DND-41 (cell line): ENCODE data around the gene ALG9.

ENCODE experiments used
- ATAC-seq: fragments of 200-7000 bp; cut with Tn5 transposase; 3 replicates; pipeline ENCODE4 v1.9.1; 2021; ENCODE audit warnings: low read depth; ENCODE audit not compliant: insufficient read depth
- DNase-seq: peaks from one replicate; pipeline ENCODE4 v3.0.0-alpha.2; 2020
- H2AFZ ChIP-seq: 2 replicates; pipeline ENCODE4 v1.6.0; 2012; ENCODE audit warnings: low read depth, low read length
- H3K27ac ChIP-seq: 2 replicates; pipeline ENCODE4 v1.5.1; 2012; ENCODE audit warnings: low read length, inconsistent platforms
- H3K27me3 ChIP-seq: fragments of 200-600 bp; sonication (generic); 2 replicates; pipeline ENCODE4 v1.6.0; 2012; ENCODE audit warnings: low read length, mild to moderate bottlenecking, inconsistent platforms; ENCODE audit not compliant: insufficient read depth, poor library complexity
- H3K36me3 ChIP-seq: 2 replicates; pipeline ENCODE4 v1.5.1; 2012; ENCODE audit warnings: low read length, inconsistent platforms; ENCODE audit not compliant: insufficient read depth
- H3K4me1 ChIP-seq: 2 replicates; pipeline ENCODE4 v1.5.1; 2012; ENCODE audit warnings: mild to moderate bottlenecking, low read length; ENCODE audit not compliant: insufficient read depth
- H3K4me2 ChIP-seq: 2 replicates; pipeline ENCODE4 v1.6.0; 2012; ENCODE audit warnings: mild to moderate bottlenecking, moderate library complexity, low read length, inconsistent platforms; ENCODE audit not compliant: insufficient read depth
- H3K4me3 ChIP-seq, 2 experiments: fragments of 200-600 bp in 1 of 2; shearing (Covaris generic) in 1 of 2; 2 replicates each; pipeline ENCODE4 v1.5.1; 2012 to 2016; ENCODE audit warnings: inconsistent platforms in 2 of 2, low read length in 2 of 2, mild to moderate bottlenecking in 2 of 2, low read depth in 1 of 2, moderate library complexity in 1 of 2
- H3K79me2 ChIP-seq: 2 replicates; pipeline ENCODE4 v1.6.0; 2012; ENCODE audit warnings: low read length, inconsistent platforms; ENCODE audit not compliant: insufficient read depth
- H3K9ac ChIP-seq: 2 replicates; pipeline ENCODE4 v1.6.0; 2012; ENCODE audit warnings: low read depth, mild to moderate bottlenecking, inconsistent platforms, low read length, moderate library complexity
- H3K9me3 ChIP-seq: 2 replicates; pipeline ENCODE4 v1.5.1; 2012; ENCODE audit warnings: low read length, moderate library complexity, mild to moderate bottlenecking, inconsistent platforms; ENCODE audit not compliant: insufficient read depth, severe bottlenecking
- H4K20me1 ChIP-seq: 2 replicates; pipeline ENCODE4 v1.6.0; 2012; ENCODE audit warnings: low read length; ENCODE audit not compliant: insufficient read depth
- CTCF ChIP-seq: IDR thresholded peaks from 2 replicates; pipeline ENCODE4 v1.5.1; 2012; ENCODE audit warnings: borderline replicate concordance, low read length, moderate library complexity, mild to moderate bottlenecking; ENCODE audit not compliant: poor library complexity, severe bottlenecking; ENCODE audit errors: extremely low read depth
- EZH2 ChIP-seq: IDR thresholded peaks from 3 replicates; pipeline ENCODE4 v1.6.1; 2012; ENCODE audit warnings: borderline replicate concordance, low read depth, mild to moderate bottlenecking, moderate library complexity, low read length, inconsistent platforms; ENCODE audit not compliant: severe bottlenecking

The ALG9 gene

GRCh38 chr11:111860257-111860656, 11.1 kb downstream of the ALG9 start:
- Histone ChIP-seq H3K4me2 (no peak overlapping the region), H4K20me1 (no peaks in the 10 kb centered on the region), H2AFZ (no peak overlapping the region), H3K4me1 (no peaks in the 10 kb centered on the region), H3K4me3 (no peak overlapping the region), H3K36me3 (peaks cover 54% of the 10 kb centered on the region), H3K79me2 (no peaks in the 10 kb centered on the region), H3K9ac (no peak overlapping the region), H3K27ac (no peak overlapping the region), H3K9me3 (no peaks in the 10 kb centered on the region), H3K27me3 (no peaks in the 10 kb centered on the region)
- no peak for DNase-seq
- no peak for ATAC-seq
- no peak for TF ChIP-seq EZH2
- TF ChIP-seq CTCF: no peak

GRCh38 chr11:111855506-111855905, 15.9 kb downstream of the ALG9 start:
- H3K36me3 ChIP-seq: peaks cover 60% of the 10 kb centered on the region
- no peak for ATAC-seq
- no peaks in the 10 kb centered on the region for H4K20me1 ChIP-seq
- no peaks in the 10 kb centered on the region for H3K9me3 ChIP-seq
- H3K27me3 ChIP-seq: no peaks in the 10 kb centered on the region
- H3K79me2 ChIP-seq: no peaks in the 10 kb centered on the region
- TF ChIP-seq EZH2 (no peak), CTCF (no peak)
- H3K4me1 ChIP-seq: no peaks in the 10 kb centered on the region
- no peak overlapping the region for H2AFZ ChIP-seq
- no peak overlapping the region for H3K4me3 ChIP-seq
- no peak overlapping the region for H3K9ac ChIP-seq
- no peak overlapping the region for H3K4me2 ChIP-seq
- DNase-seq: no peak
- H3K27ac ChIP-seq: no peak overlapping the region

- Histone ChIP-seq H2AFZ (no peak overlapping the region), H3K9me3 (no peaks in the 10 kb centered on the region), H3K27me3 (no peaks in the 10 kb centered on the region), H3K4me2 (no peak overlapping the region), H3K4me3 (no peak overlapping the region), H3K4me1 (no peaks in the 10 kb centered on the region), H4K20me1 (no peaks in the 10 kb centered on the region), H3K9ac (no peak overlapping the region), H3K36me3 (peaks cover 57% of the 10 kb centered on the region), H3K27ac (no peak overlapping the region), H3K79me2 (no peaks in the 10 kb centered on the region)
- TF ChIP-seq EZH2 (no peak), CTCF (no peak)
- ATAC-seq (no peak), DNase-seq (no peak)
These were observed 19.3 kb downstream of the ALG9 start for GRCh38 chr11:111852103-111852502.

- Histone ChIP-seq H3K4me2 (no peak overlapping the region), H4K20me1 (no peaks in the 10 kb centered on the region), H3K79me2 (no peaks in the 10 kb centered on the region), H3K27me3 (no peaks in the 10 kb centered on the region), H3K9ac (no peak overlapping the region), H3K36me3 (peaks cover 59% of the 10 kb centered on the region), H3K27ac (no peak overlapping the region), H3K4me3 (no peak overlapping the region), H3K4me1 (no peaks in the 10 kb centered on the region), H2AFZ (no peak overlapping the region), H3K9me3 (no peaks in the 10 kb centered on the region)
- ATAC-seq: no peak
- TF ChIP-seq EZH2: no peak
- peak; percentile 37 for TF ChIP-seq CTCF
- no peak for DNase-seq
These were observed 19.7 kb downstream of the ALG9 start for GRCh38 chr11:111851636-111852035.
